K562 (cell line): Measurements from ENCODE around the gene DAB1. TPM values are rescaled to one million over a fixed set of nuclear protein-coding genes. Genes with fewer than 3 reads are reported as not detected.

Experiments
- ATAC-seq: fragments of 200-7000 bp; cut with Tn5 transposase; 3 replicates; pipeline ENCODE4 v1.9.1; 2020; ENCODE audit warnings: moderate library complexity
- BruUV-seq: library from RNA; stranded (reverse); fragments of 400-500 nt; replicated peaks from 2 replicates; lab custom pipeline; 2021; lab: Mats Ljungman, UMichigan
- CTCF ChIA-PET: fragments of 300-600 bp; formaldehyde crosslinking; extraction: SDS; loops from one replicate; lab custom pipeline; 2021; ENCODE audit warnings: low intra/inter-chr PET ratio; lab: Yijun Ruan, JAX
- POLR2A ChIA-PET: fragments of 300-600, 350-650 bp; sonication (Branson Sonifier 250); formaldehyde crosslinking; extraction: SDS; loops from one replicate; lab custom pipeline; 2021; ENCODE audit warnings: antibody characterized with exemption, inconsistent platforms; lab: Yijun Ruan, JAX
- DNase-seq, 4 experiments: peaks; one replicate each; pipeline versions ENCODE4 v3.0.0 to v3.0.0-alpha.2; 2011 to 2018; ENCODE audit warnings: low spot score in 3 of 4, mixed read lengths in 3 of 4; ENCODE audit errors: extremely low read depth in 1 of 4
- FAIRE-seq: peaks from 2 replicates; lab custom pipeline; 2011; peaks lifted over from hg19 to GRCh38; lab: Jason Lieb, UNC
- H2AFZ ChIP-seq: 2 replicates; pipeline ENCODE4 v1.6.0; 2011; ENCODE audit warnings: low read depth, low read length, control low read depth, inconsistent platforms
- H3K27ac ChIP-seq: fragments of 200-600 bp; 3 replicates; pipeline ENCODE4 v1.8.0; 2011; ENCODE audit warnings: low read depth, mild to moderate bottlenecking, control low read depth, inconsistent platforms, low read length, moderate library complexity, mixed read lengths; ENCODE audit errors: extremely low read depth
- H3K27me3 ChIP-seq, 2 experiments: fragments of 300-600 bp in 1 of 2; 2 replicates in 1 of 2; 3 replicates in 1 of 2; pipeline versions ENCODE4 v1.6.0 to v1.8.0; 2011; ENCODE audit warnings: inconsistent platforms in 2 of 2, low read length in 2 of 2, mild to moderate bottlenecking in 1 of 2, mixed read lengths in 1 of 2, moderate library complexity in 1 of 2; ENCODE audit not compliant: control insufficient read depth in 2 of 2, insufficient read depth in 2 of 2
- H3K36me3 ChIP-seq: fragments of 300-600 bp; 3 replicates; pipeline ENCODE4 v1.8.0; 2011; ENCODE audit warnings: mild to moderate bottlenecking, low read length, inconsistent platforms; ENCODE audit not compliant: control insufficient read depth, insufficient read depth
- H3K4me1 ChIP-seq, 2 experiments: fragments of 200-600 bp in 1 of 2; replicated peaks in 1 of 2; 2 replicates in 1 of 2; 3 replicates in 1 of 2; pipeline versions ENCODE4 v1.5.1 to v1.8.0; 2011; ENCODE audit warnings: inconsistent platforms in 2 of 2, low read length in 2 of 2, mild to moderate bottlenecking in 1 of 2, mixed read lengths in 1 of 2, moderate library complexity in 1 of 2; ENCODE audit not compliant: control insufficient read depth in 2 of 2, insufficient read depth in 2 of 2
- H3K4me2 ChIP-seq: 2 replicates; pipeline ENCODE4 v1.6.1; 2011; ENCODE audit warnings: low read length, control low read depth, inconsistent platforms, mixed read lengths; ENCODE audit not compliant: insufficient read depth
- H3K4me3 ChIP-seq: fragments of 200-600 bp; sonication (generic), shearing (Covaris generic); 2 replicates; pipeline ENCODE4 v1.5.1; 2016; ENCODE audit warnings: control low read depth, inconsistent platforms
- H3K79me2 ChIP-seq: fragments of 200-600 bp; 3 replicates; pipeline ENCODE4 v1.8.0; 2011; ENCODE audit warnings: low read length, inconsistent platforms; ENCODE audit not compliant: control insufficient read depth, insufficient read depth
- H3K9ac ChIP-seq, 2 experiments: 2 replicates each; pipeline versions ENCODE4 v1.6.0 to v1.6.1; 2011; ENCODE audit warnings: low read depth in 2 of 2, low read length in 2 of 2, control low read depth in 1 of 2, inconsistent platforms in 1 of 2, mild to moderate bottlenecking in 1 of 2, mixed read lengths in 1 of 2; ENCODE audit not compliant: insufficient read depth in 1 of 2
- H3K9me1 ChIP-seq: one replicate; pipeline ENCODE4 v1.6.0; 2011; ENCODE audit warnings: inconsistent platforms, mild to moderate bottlenecking, low read length, moderate library complexity; ENCODE audit not compliant: control insufficient read depth, insufficient read depth
- H3K9me3 ChIP-seq: replicated peaks from 2 replicates; pipeline ENCODE4 v1.5.1; 2011; ENCODE audit warnings: low read depth, low read length, inconsistent platforms; ENCODE audit not compliant: control insufficient read depth, insufficient read depth
- H4K20me1 ChIP-seq: replicated peaks from 2 replicates; pipeline ENCODE4 v1.6.1; 2011; ENCODE audit warnings: low read length, inconsistent platforms, mixed read lengths; ENCODE audit not compliant: control insufficient read depth, insufficient read depth
- DPF2 ChIP-seq: fragments of 450-650 bp; IDR thresholded peaks from 2 replicates; pipeline ENCODE4 v1.6.1; 2016
- HDAC1 ChIP-seq, 2 experiments: fragments of 450-650 bp; IDR thresholded peaks; 2 replicates each; pipeline ENCODE4 v1.6.1; 2016 to 2017; ENCODE audit warnings: inconsistent platforms in 1 of 2, mild to moderate bottlenecking in 1 of 2, moderate library complexity in 1 of 2
- HLTF ChIP-seq: fragments of 450-650 bp; IDR thresholded peaks from 2 replicates; pipeline ENCODE4 v1.6.1; 2016
- OTX1 ChIP-seq: fragments of 450-650 bp; formaldehyde crosslinking; IDR thresholded peaks from 2 replicates; pipeline ENCODE4 v1.4.0; 2022; ENCODE audit warnings: mild to moderate bottlenecking
- PHF20 ChIP-seq: fragments of 450-650 bp; IDR thresholded peaks from 2 replicates; pipeline ENCODE4 v1.6.1; 2018; ENCODE audit not compliant: partially characterized antibody
- RAD21 ChIP-seq, 2 experiments: fragments of 250-450 bp in 1 of 2; fragments of 450-650 bp in 1 of 2; sonication (Bioruptor Pico) in 1 of 2; formaldehyde crosslinking in 1 of 2; IDR thresholded peaks in 1 of 2; conservative IDR thresholded peaks in 1 of 2; 2 replicates each; pipeline versions ENCODE4 v1.4.0 to v1.8.0; 2020 to 2022; ENCODE audit warnings: mild to moderate bottlenecking in 2 of 2, moderate library complexity in 1 of 2
- SMARCC2 ChIP-seq: fragments of 450-650 bp; IDR thresholded peaks from 2 replicates; pipeline ENCODE4 v1.6.1; 2017; ENCODE audit warnings: antibody characterized with exemption, moderate library complexity, mild to moderate bottlenecking, low read depth
- SOX6 ChIP-seq: fragments of 450-650 bp; IDR thresholded peaks from 2 replicates; pipeline ENCODE4 v1.6.1; 2014; ENCODE audit warnings: mild to moderate bottlenecking
- SPI1 ChIP-seq: IDR thresholded peaks from 2 replicates; pipeline ENCODE4 v1.6.1; 2011; ENCODE audit warnings: low read depth, low read length, control low read depth, borderline replicate concordance
- TAF15 ChIP-seq: fragments of 200-400 bp; formaldehyde crosslinking; IDR thresholded peaks from 2 replicates; pipeline ENCODE4 v1.6.1; 2017; ENCODE audit warnings: mild to moderate bottlenecking, low read depth, low read length, moderate library complexity
- U2AF2 ChIP-seq: fragments of 200-400 bp; formaldehyde crosslinking; optimal IDR thresholded peaks from 2 replicates; pipeline ENCODE3; 2017; ENCODE audit warnings: low read depth, mild to moderate bottlenecking, low read length
- ZFX ChIP-seq: sonication (generic); formaldehyde crosslinking; IDR thresholded peaks from 2 replicates; pipeline ENCODE4 v1.8.0; 2022; ENCODE audit warnings: mild to moderate bottlenecking, missing genetic modification reagents, moderate library complexity
- ZNF696 ChIP-seq: fragments of 250-450 bp; sonication (Bioruptor Pico); conservative IDR thresholded peaks from 2 replicates; pipeline ENCODE4 v1.4.0; 2020; ENCODE audit warnings: mild to moderate bottlenecking, moderate library complexity
- ZNF699 ChIP-seq: fragments of 250-450 bp; sonication (Bioruptor Pico); IDR thresholded peaks from 2 replicates; pipeline ENCODE4 v1.8.0; 2021; ENCODE audit warnings: mild to moderate bottlenecking, moderate library complexity; ENCODE audit not compliant: insufficient replicate concordance
- ZNF717 ChIP-seq: fragments of 250-450 bp; sonication (Bioruptor Pico); IDR thresholded peaks from 2 replicates; pipeline ENCODE4 v1.5.0; 2021
- WGBS: fragments of 100-300 bp; shearing (Covaris generic); methylation state at CpG from one replicate; pipeline ENCODE4 v1.1.6; 2016; ENCODE audit warnings: low coverage, mixed read lengths; ENCODE audit not compliant: insufficient coverage; ENCODE audit errors: missing lambda C conversion rate; 5-methylcytosine and 5-hydroxymethylcytosine counted together
- in situ Hi-C: fragments of 300-500 bp; cut with MboI; formaldehyde crosslinking; loops from 4 replicates; pipeline ENCODE4 v1.15.0; 2018; ENCODE audit warnings: inconsistent platforms, mixed read lengths
- intact Hi-C: fragments of 100-400 bp; cut with micrococcal nuclease; formaldehyde crosslinking; loops from 2 replicates; pipeline ENCODE4 v1.14.2; 2022
- polyA plus RNA-seq, 8 experiments: library from polyadenylated mRNA; depleted of rRNA in 4 of 8; stranded (reverse) in 5 of 8; unstranded in 3 of 8; fragments of >200 nt; fragmentation: Nextera tagmentation in 2 of 8; fragmentation: Illumina TruSeq in 1 of 8; extraction: Ambion mirVana in 2 of 8; extraction: Trizol in 1 of 8; gene quantifications; 2 replicates each; pipeline versions ENCODE4 v1.2.1 to v1.2.3, GENCODE V29; 2011 to 2014; ENCODE audit warnings: inconsistent platforms in 1 of 8, missing spikeins in 1 of 8
- total RNA-seq, 7 experiments: library from RNA; depleted of rRNA in 6 of 7; stranded (reverse); fragments of >200 nt in 6 of 7; fragmentation: Illumina TruSeq in 2 of 7; extraction: Trizol in 2 of 7; gene quantifications; 2 replicates each; pipeline versions ENCODE4 v1.2.1 to v1.2.3, GENCODE V29; 2011 to 2021; ENCODE audit warnings: low replicate concordance in 1 of 7
- TF ChIP-seq, protein P1 (sequence below): IDR thresholded peaks from 2 replicates; pipeline ENCODE4 v1.6.1; 2011; ENCODE audit not compliant: insufficient read length; ENCODE audit errors: extremely low read depth
- TF ChIP-seq, protein P2 (sequence below): fragments of 450-650 bp; IDR thresholded peaks from 2 replicates; pipeline ENCODE4 v1.6.1; 2018; ENCODE audit warnings: mild to moderate bottlenecking, low read depth; ENCODE audit not compliant: partially characterized antibody

The DAB1 gene
- total and polyA plus RNA-seq, 9 of the 15 experiments (the other 6 are each of a cell fraction or from before 2014, with no cell fraction given) = not detected

DNA sequence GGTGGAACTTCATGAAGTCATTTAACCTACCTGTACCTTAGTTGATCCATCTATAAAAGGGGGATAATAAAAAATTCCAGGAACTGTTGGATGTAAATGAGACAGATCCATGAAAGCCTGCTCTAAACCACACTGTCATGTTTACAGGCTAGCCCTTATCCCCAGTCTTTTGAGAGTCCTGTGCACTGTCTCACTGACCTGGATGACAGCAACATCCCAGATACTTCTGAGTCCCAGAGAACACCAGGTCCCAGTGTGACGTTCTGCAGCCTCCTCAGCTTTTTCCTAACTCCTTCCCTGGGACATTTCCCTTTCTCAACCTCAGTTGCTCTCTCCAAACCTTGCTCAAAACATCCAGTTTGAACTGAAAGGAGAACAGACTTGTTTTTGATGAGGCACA, 292.6 kb downstream of the DAB1 start:
- Histone ChIP-seq H3K27me3 (no peaks in the 10 kb centered on the region; a peak in 1 of 5 replicates), H3K9ac (no peak overlapping the region), H3K9me1 (no peaks in the 10 kb centered on the region), H3K79me2 (no peaks in the 10 kb centered on the region), H3K4me2 (no peak overlapping the region), H3K9me3 (no peaks in the 10 kb centered on the region), H3K4me3 (no peak overlapping the region), H3K27ac (no peak overlapping the region), H4K20me1 (no peaks in the 10 kb centered on the region), H3K36me3 (no peaks in the 10 kb centered on the region), H2AFZ (no peak overlapping the region), H3K4me1 (no peaks in the 10 kb centered on the region)
- ATAC-seq (no peak), DNase-seq (no peak), FAIRE-seq (no peak)
- intact Hi-C loops = no loop called here
- in situ Hi-C loops = no loop called here
- WGBS = 0% methylated on average over 1 of the region's 1 CpG
- BruUV-seq = no TSS peak
- CTCF ChIA-PET = no interaction called here
- TF ChIP-seq OTX1 (CRISPR knock-in tag) = no peak
- TF ChIP-seq TAF15 = no peak
- TF ChIP-seq, all 486 proteins: peak for 0
- POLR2A ChIA-PET = interaction anchor here (1.3 kb wide), 1 partner anchor 14 kb away, joined by 3 read pairs; no protein-coding TSS in a partner anchor

DNA sequence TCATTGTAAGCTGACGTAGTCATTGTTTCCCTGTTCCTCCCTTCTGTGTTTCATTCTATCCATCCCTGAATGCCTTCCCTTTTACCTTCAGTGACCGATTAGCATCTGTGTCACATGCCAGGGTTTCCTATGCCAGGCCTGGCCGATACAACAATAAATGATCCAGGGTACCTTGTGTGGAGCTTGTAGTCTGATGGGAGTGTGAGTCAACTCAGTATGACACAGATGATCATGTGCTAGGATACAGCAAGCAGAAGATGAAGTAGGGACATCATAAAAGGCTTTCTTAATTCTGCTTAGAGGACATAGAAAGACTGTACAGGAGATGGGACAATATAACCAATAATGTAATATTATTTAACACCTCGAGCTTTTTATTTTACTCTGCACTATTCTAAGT, 294.0 kb downstream of the DAB1 start:
- no peak overlapping the region for H3K4me3 ChIP-seq
- no TSS peak for BruUV-seq
- POLR2A ChIA-PET = interaction anchor here (0.9 kb wide), 1 partner anchor 14 kb away, joined by 3 read pairs; no protein-coding TSS in a partner anchor
- no peak for TF ChIP-seq DPF2
- TF ChIP-seq SPI1 = no peak
- no peak for TF ChIP-seq PHF20
- TF ChIP-seq U2AF2 = no peak
- TF ChIP-seq ZNF717 (CRISPR knock-in tag) = no peak
- TF ChIP-seq ZNF699 (CRISPR knock-in tag) = no peak
- TF ChIP-seq, protein P1, sequence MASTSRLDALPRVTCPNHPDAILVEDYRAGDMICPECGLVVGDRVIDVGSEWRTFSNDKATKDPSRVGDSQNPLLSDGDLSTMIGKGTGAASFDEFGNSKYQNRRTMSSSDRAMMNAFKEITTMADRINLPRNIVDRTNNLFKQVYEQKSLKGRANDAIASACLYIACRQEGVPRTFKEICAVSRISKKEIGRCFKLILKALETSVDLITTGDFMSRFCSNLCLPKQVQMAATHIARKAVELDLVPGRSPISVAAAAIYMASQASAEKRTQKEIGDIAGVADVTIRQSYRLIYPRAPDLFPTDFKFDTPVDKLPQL = no peak
- no peak for TF ChIP-seq ZFX
- TF ChIP-seq RAD21 (CRISPR knock-in tag; conservative IDR thresholded peaks at IDR 0.05 in 1 of 2, IDR thresholded peaks at IDR 0.05 in 1 of 2) = no peak
- no peak for TF ChIP-seq HLTF
- TF ChIP-seq, protein P2, sequence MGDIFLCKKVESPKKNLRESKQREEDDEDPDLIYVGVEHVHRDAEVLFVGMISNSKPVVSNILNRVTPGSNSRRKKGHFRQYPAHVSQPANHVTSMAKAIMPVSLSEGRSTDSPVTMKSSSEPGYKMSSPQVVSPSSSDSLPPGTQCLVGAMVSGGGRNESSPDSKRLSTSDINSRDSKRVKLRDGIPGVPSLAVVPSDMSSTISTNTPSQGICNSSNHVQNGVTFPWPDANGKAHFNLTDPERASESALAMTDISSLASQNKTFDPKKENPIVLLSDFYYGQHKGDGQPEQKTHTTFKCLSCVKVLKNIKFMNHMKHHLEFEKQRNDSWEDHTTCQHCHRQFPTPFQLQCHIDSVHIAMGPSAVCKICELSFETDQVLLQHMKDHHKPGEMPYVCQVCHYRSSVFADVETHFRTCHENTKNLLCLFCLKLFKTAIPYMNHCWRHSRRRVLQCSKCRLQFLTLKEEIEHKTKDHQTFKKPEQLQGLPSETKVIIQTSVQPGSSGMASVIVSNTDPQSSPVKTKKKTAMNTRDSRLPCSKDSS = no peak
- TF ChIP-seq SOX6 = no peak
- no peak for TF ChIP-seq SMARCC2
- no peak for TF ChIP-seq HDAC1 (IDR thresholded peaks at IDR 0.05)
- no peak for TF ChIP-seq ZNF696 (CRISPR knock-in tag)

More for the DNA sequence above, 294.0 kb downstream of the DAB1 start:
- Histone ChIP-seq H3K36me3 (no peaks in the 10 kb centered on the region), H2AFZ (no peak overlapping the region), H3K4me1 (no peaks in the 10 kb centered on the region), H3K9ac (no peak overlapping the region), H3K9me1 (no peaks in the 10 kb centered on the region), H3K4me2 (no peak overlapping the region), H3K27ac (no peak overlapping the region), H3K27me3 (no peaks in the 10 kb centered on the region; a peak in 1 of 5 replicates), H3K9me3 (no peaks in the 10 kb centered on the region), H4K20me1 (no peaks in the 10 kb centered on the region), H3K79me2 (no peaks in the 10 kb centered on the region)
- in situ Hi-C loops (no loop called here), intact Hi-C loops (no loop called here)
- DNase-seq (no peak), ATAC-seq (no peak), FAIRE-seq (no peak)
- CTCF ChIA-PET = no interaction called here
- WGBS = 3% methylated on average over 4 of the region's 4 CpGs
